K562 (cell line): Measurements from ENCODE around the gene CRY2.

ENCODE experiments used
- BCL6 ChIP-seq: fragments of 250-450 bp; sonication (Bioruptor Pico); IDR thresholded peaks from 2 replicates; pipeline ENCODE4 v1.4.0; 2020
- CREB1 ChIP-seq, 2 experiments: sonication (generic) in 1 of 2; formaldehyde crosslinking in 1 of 2; IDR thresholded peaks; 2 replicates each; pipeline versions ENCODE4 v1.6.1 to v1.8.0; 2012 to 2022; ENCODE audit warnings: inconsistent platforms in 1 of 2, mild to moderate bottlenecking in 1 of 2, missing genetic modification reagents in 1 of 2, moderate library complexity in 1 of 2
- GTF2E2 ChIP-seq: fragments of 200-800 bp; sonication (Bioruptor generic); IDR thresholded peaks from 2 replicates; pipeline ENCODE4 v1.6.1; 2016; ENCODE audit warnings: missing genetic modification characterization, missing compliant biosample characterization
- KDM5B ChIP-seq: fragments of 200-600 bp; sonication (generic); IDR thresholded peaks from 2 replicates; pipeline ENCODE4 v1.6.1; 2012; ENCODE audit warnings: low read depth, mild to moderate bottlenecking, moderate library complexity, low read length, control low read depth, inconsistent platforms; ENCODE audit not compliant: insufficient replicate concordance
- NFYB ChIP-seq: IDR thresholded peaks from 2 replicates; pipeline ENCODE4 v1.6.1; 2011; ENCODE audit warnings: mild to moderate bottlenecking, moderate library complexity; ENCODE audit not compliant: insufficient read length; ENCODE audit errors: extremely low read depth
- POLR2AphosphoS5 ChIP-seq: IDR thresholded peaks from 2 replicates; pipeline ENCODE4 v1.6.1; 2011; ENCODE audit warnings: mild to moderate bottlenecking, low read depth, low read length, moderate library complexity; ENCODE audit not compliant: control insufficient read depth, insufficient read depth
- POU5F1 ChIP-seq: fragments of 150-350 bp; IDR thresholded peaks from 2 replicates; pipeline ENCODE4 v1.6.1; 2014; ENCODE audit warnings: borderline replicate concordance, low read length, low read depth, mild to moderate bottlenecking; ENCODE audit not compliant: partially characterized antibody
- SETDB1 ChIP-seq: IDR thresholded peaks from one replicate; pipeline ENCODE4 v1.6.1; 2012; ENCODE audit warnings: low read length, control low read depth, inconsistent platforms
- ZNF384 ChIP-seq: IDR thresholded peaks from 2 replicates; pipeline ENCODE4 v1.6.1; 2012; ENCODE audit warnings: low read depth, low read length, improper control_type of control experiment
- TF ChIP-seq, protein P1 (sequence below), 2 experiments: fragments of 450-650 bp; formaldehyde crosslinking in 1 of 2; IDR thresholded peaks; 2 replicates each; pipeline versions ENCODE4 v1.4.0 to v1.6.1; 2014 to 2020; ENCODE audit warnings: mild to moderate bottlenecking in 2 of 2, borderline replicate concordance in 1 of 2, low read depth in 1 of 2
- TF ChIP-seq, protein P2 (sequence below): sonication (generic); formaldehyde crosslinking; IDR thresholded peaks from 2 replicates; pipeline ENCODE4 v1.8.1; 2022; ENCODE audit warnings: missing genetic modification reagents
- TF ChIP-seq, protein P3 (sequence below), 3 experiments: IDR thresholded peaks in 2 of 3; conservative IDR thresholded peaks in 1 of 3; 2 replicates each; pipeline ENCODE4 v1.5.1; 2011 to 2012; ENCODE audit warnings: low read length in 3 of 3, mild to moderate bottlenecking in 3 of 3, control low read depth in 2 of 3, improper control_type of control experiment in 1 of 3, inconsistent platforms in 1 of 3, low read depth in 1 of 3, mixed read lengths in 1 of 3, moderate library complexity in 1 of 3; ENCODE audit not compliant: insufficient read depth in 2 of 3

DNA sequence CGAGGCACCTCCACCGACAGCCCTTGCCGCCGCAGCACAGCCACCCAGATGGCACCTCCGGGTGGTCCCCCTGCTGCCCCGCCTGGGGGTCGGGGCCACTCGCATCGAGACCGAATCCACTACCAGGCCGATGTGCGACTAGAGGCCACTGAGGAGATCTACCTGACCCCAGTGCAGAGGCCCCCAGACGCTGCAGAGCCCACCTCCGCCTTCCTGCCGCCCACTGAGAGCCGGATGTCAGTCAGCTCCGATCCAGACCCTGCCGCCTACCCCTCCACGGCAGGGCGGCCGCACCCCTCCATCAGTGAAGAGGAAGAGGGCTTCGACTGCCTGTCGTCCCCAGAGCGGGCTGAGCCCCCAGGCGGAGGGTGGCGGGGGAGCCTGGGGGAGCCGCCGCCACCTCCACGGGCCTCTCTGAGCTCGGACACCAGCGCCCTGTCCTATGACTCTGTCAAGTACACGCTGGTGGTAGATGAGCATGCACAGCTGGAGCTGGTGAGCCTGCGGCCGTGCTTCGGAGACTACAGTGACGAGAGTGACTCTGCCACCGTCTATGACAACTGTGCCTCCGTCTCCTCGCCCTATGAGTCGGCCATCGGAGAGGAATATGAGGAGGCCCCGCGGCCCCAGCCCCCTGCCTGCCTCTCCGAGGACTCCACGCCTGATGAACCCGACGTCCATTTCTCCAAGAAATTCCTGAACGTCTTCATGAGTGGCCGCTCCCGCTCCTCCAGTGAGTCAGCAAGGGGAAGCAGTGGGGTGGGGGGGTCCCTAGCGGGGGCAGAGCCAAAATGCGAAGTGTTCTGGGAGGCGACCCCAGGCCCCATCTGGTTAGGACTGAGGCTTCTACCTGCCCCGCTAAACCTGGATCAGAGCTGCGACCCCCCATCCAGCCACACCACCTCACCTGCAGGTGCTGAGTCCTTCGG, 55.4 kb downstream of the CRY2 start:
- TF ChIP-seq NFYB: no peak
- TF ChIP-seq ZNF384: no peak
- no peak for TF ChIP-seq KDM5B
- no peak for TF ChIP-seq POLR2AphosphoS5
- TF ChIP-seq, protein P1, sequence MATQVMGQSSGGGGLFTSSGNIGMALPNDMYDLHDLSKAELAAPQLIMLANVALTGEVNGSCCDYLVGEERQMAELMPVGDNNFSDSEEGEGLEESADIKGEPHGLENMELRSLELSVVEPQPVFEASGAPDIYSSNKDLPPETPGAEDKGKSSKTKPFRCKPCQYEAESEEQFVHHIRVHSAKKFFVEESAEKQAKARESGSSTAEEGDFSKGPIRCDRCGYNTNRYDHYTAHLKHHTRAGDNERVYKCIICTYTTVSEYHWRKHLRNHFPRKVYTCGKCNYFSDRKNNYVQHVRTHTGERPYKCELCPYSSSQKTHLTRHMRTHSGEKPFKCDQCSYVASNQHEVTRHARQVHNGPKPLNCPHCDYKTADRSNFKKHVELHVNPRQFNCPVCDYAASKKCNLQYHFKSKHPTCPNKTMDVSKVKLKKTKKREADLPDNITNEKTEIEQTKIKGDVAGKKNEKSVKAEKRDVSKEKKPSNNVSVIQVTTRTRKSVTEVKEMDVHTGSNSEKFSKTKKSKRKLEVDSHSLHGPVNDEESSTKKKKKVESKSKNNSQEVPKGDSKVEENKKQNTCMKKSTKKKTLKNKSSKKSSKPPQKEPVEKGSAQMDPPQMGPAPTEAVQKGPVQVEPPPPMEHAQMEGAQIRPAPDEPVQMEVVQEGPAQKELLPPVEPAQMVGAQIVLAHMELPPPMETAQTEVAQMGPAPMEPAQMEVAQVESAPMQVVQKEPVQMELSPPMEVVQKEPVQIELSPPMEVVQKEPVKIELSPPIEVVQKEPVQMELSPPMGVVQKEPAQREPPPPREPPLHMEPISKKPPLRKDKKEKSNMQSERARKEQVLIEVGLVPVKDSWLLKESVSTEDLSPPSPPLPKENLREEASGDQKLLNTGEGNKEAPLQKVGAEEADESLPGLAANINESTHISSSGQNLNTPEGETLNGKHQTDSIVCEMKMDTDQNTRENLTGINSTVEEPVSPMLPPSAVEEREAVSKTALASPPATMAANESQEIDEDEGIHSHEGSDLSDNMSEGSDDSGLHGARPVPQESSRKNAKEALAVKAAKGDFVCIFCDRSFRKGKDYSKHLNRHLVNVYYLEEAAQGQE (IDR thresholded peaks at IDR 0.05; ENCODE audit: borderline replicate concordance): no peak
- TF ChIP-seq, protein P1 (CRISPR knock-in tag; IDR thresholded peaks at IDR 0.05; ENCODE audit: low read depth): no peak
- TF ChIP-seq SETDB1: no peak
- TF ChIP-seq GTF2E2: no peak
- TF ChIP-seq POU5F1: no peak
- TF ChIP-seq, protein P2, sequence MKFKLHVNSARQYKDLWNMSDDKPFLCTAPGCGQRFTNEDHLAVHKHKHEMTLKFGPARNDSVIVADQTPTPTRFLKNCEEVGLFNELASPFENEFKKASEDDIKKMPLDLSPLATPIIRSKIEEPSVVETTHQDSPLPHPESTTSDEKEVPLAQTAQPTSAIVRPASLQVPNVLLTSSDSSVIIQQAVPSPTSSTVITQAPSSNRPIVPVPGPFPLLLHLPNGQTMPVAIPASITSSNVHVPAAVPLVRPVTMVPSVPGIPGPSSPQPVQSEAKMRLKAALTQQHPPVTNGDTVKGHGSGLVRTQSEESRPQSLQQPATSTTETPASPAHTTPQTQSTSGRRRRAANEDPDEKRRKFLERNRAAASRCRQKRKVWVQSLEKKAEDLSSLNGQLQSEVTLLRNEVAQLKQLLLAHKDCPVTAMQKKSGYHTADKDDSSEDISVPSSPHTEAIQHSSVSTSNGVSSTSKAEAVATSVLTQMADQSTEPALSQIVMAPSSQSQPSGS (CRISPR knock-in tag): no peak
- TF ChIP-seq, protein P3, sequence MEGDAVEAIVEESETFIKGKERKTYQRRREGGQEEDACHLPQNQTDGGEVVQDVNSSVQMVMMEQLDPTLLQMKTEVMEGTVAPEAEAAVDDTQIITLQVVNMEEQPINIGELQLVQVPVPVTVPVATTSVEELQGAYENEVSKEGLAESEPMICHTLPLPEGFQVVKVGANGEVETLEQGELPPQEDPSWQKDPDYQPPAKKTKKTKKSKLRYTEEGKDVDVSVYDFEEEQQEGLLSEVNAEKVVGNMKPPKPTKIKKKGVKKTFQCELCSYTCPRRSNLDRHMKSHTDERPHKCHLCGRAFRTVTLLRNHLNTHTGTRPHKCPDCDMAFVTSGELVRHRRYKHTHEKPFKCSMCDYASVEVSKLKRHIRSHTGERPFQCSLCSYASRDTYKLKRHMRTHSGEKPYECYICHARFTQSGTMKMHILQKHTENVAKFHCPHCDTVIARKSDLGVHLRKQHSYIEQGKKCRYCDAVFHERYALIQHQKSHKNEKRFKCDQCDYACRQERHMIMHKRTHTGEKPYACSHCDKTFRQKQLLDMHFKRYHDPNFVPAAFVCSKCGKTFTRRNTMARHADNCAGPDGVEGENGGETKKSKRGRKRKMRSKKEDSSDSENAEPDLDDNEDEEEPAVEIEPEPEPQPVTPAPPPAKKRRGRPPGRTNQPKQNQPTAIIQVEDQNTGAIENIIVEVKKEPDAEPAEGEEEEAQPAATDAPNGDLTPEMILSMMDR (IDR thresholded peaks at IDR 0.05 in 2 of 3, conservative IDR thresholded peaks at IDR 0.05 in 1 of 3; ENCODE audit: insufficient read depth in 2 of 3, low read depth in 1 of 3, low read length in 3 of 3): no peak
- no peak for TF ChIP-seq CREB1 (IDR thresholded peaks at IDR 0.05)
- no peak for TF ChIP-seq CREB1 (CRISPR knock-in tag; IDR thresholded peaks at IDR 0.05)
- no peak for TF ChIP-seq BCL6 (CRISPR knock-in tag)
